K562 (cell line): Measurements from ENCODE around the gene GATB. TPM values are rescaled to one million over a fixed set of nuclear protein-coding genes. Genes with fewer than 3 reads are reported as not detected.

ENCODE experiments used
- ATAC-seq: fragments of 200-7000 bp; cut with Tn5 transposase; 3 replicates; pipeline ENCODE4 v1.9.1; 2020; ENCODE audit warnings: moderate library complexity
- BruUV-seq: library from RNA; stranded (reverse); fragments of 400-500 nt; replicated peaks from 2 replicates; lab custom pipeline; 2021; lab: Mats Ljungman, UMichigan
- CTCF ChIA-PET: fragments of 300-600 bp; formaldehyde crosslinking; extraction: SDS; loops from one replicate; lab custom pipeline; 2021; ENCODE audit warnings: low intra/inter-chr PET ratio; lab: Yijun Ruan, JAX
- POLR2A ChIA-PET: fragments of 300-600, 350-650 bp; sonication (Branson Sonifier 250); formaldehyde crosslinking; extraction: SDS; loops from one replicate; lab custom pipeline; 2021; ENCODE audit warnings: antibody characterized with exemption, inconsistent platforms; lab: Yijun Ruan, JAX
- DNase-seq, 4 experiments: peaks; one replicate each; pipeline versions ENCODE4 v3.0.0 to v3.0.0-alpha.2; 2011 to 2018; ENCODE audit warnings: low spot score in 3 of 4, mixed read lengths in 3 of 4; ENCODE audit errors: extremely low read depth in 1 of 4
- FAIRE-seq: peaks from 2 replicates; lab custom pipeline; 2011; peaks lifted over from hg19 to GRCh38; lab: Jason Lieb, UNC
- H2AFZ ChIP-seq: 2 replicates; pipeline ENCODE4 v1.6.0; 2011; ENCODE audit warnings: low read depth, low read length, control low read depth, inconsistent platforms
- H3K27ac ChIP-seq: fragments of 200-600 bp; 3 replicates; pipeline ENCODE4 v1.8.0; 2011; ENCODE audit warnings: low read depth, mild to moderate bottlenecking, control low read depth, inconsistent platforms, low read length, moderate library complexity, mixed read lengths; ENCODE audit errors: extremely low read depth
- H3K27me3 ChIP-seq, 2 experiments: fragments of 300-600 bp in 1 of 2; 2 replicates in 1 of 2; 3 replicates in 1 of 2; pipeline versions ENCODE4 v1.6.0 to v1.8.0; 2011; ENCODE audit warnings: inconsistent platforms in 2 of 2, low read length in 2 of 2, mild to moderate bottlenecking in 1 of 2, mixed read lengths in 1 of 2, moderate library complexity in 1 of 2; ENCODE audit not compliant: control insufficient read depth in 2 of 2, insufficient read depth in 2 of 2
- H3K36me3 ChIP-seq: fragments of 300-600 bp; 3 replicates; pipeline ENCODE4 v1.8.0; 2011; ENCODE audit warnings: mild to moderate bottlenecking, low read length, inconsistent platforms; ENCODE audit not compliant: control insufficient read depth, insufficient read depth
- H3K4me1 ChIP-seq, 2 experiments: fragments of 200-600 bp in 1 of 2; replicated peaks in 1 of 2; 2 replicates in 1 of 2; 3 replicates in 1 of 2; pipeline versions ENCODE4 v1.5.1 to v1.8.0; 2011; ENCODE audit warnings: inconsistent platforms in 2 of 2, low read length in 2 of 2, mild to moderate bottlenecking in 1 of 2, mixed read lengths in 1 of 2, moderate library complexity in 1 of 2; ENCODE audit not compliant: control insufficient read depth in 2 of 2, insufficient read depth in 2 of 2
- H3K4me2 ChIP-seq: 2 replicates; pipeline ENCODE4 v1.6.1; 2011; ENCODE audit warnings: low read length, control low read depth, inconsistent platforms, mixed read lengths; ENCODE audit not compliant: insufficient read depth
- H3K4me3 ChIP-seq: fragments of 200-600 bp; sonication (generic), shearing (Covaris generic); 2 replicates; pipeline ENCODE4 v1.5.1; 2016; ENCODE audit warnings: control low read depth, inconsistent platforms
- H3K79me2 ChIP-seq: fragments of 200-600 bp; 3 replicates; pipeline ENCODE4 v1.8.0; 2011; ENCODE audit warnings: low read length, inconsistent platforms; ENCODE audit not compliant: control insufficient read depth, insufficient read depth
- H3K9ac ChIP-seq, 2 experiments: 2 replicates each; pipeline versions ENCODE4 v1.6.0 to v1.6.1; 2011; ENCODE audit warnings: low read depth in 2 of 2, low read length in 2 of 2, control low read depth in 1 of 2, inconsistent platforms in 1 of 2, mild to moderate bottlenecking in 1 of 2, mixed read lengths in 1 of 2; ENCODE audit not compliant: insufficient read depth in 1 of 2
- H3K9me1 ChIP-seq: one replicate; pipeline ENCODE4 v1.6.0; 2011; ENCODE audit warnings: inconsistent platforms, mild to moderate bottlenecking, low read length, moderate library complexity; ENCODE audit not compliant: control insufficient read depth, insufficient read depth
- H3K9me3 ChIP-seq: replicated peaks from 2 replicates; pipeline ENCODE4 v1.5.1; 2011; ENCODE audit warnings: low read depth, low read length, inconsistent platforms; ENCODE audit not compliant: control insufficient read depth, insufficient read depth
- H4K20me1 ChIP-seq: replicated peaks from 2 replicates; pipeline ENCODE4 v1.6.1; 2011; ENCODE audit warnings: low read length, inconsistent platforms, mixed read lengths; ENCODE audit not compliant: control insufficient read depth, insufficient read depth
- CBFA2T2 ChIP-seq: fragments of 450-650 bp; conservative IDR thresholded peaks from 2 replicates; pipeline ENCODE4 v1.6.1; 2017; ENCODE audit warnings: mild to moderate bottlenecking
- SIN3A ChIP-seq, 2 experiments: fragments of 150-350 bp in 1 of 2; IDR thresholded peaks; 2 replicates each; pipeline ENCODE4 v1.6.1; 2011 to 2016; ENCODE audit warnings: borderline replicate concordance in 2 of 2, low read depth in 2 of 2, low read length in 2 of 2, mild to moderate bottlenecking in 2 of 2, moderate library complexity in 2 of 2; ENCODE audit not compliant: control insufficient read depth in 1 of 2
- ZBTB17 ChIP-seq: fragments of 450-650 bp; formaldehyde crosslinking; IDR thresholded peaks from 2 replicates; pipeline ENCODE4 v1.4.0; 2020; ENCODE audit warnings: mild to moderate bottlenecking
- ZNF551 ChIP-seq: fragments of 250-450 bp; sonication (Bioruptor Pico); IDR thresholded peaks from 2 replicates; pipeline ENCODE4 v1.5.0; 2021; ENCODE audit warnings: mild to moderate bottlenecking, moderate library complexity
- ZNF79 ChIP-seq: fragments of 250-450 bp; sonication (Bioruptor Pico); IDR thresholded peaks from 2 replicates; pipeline ENCODE4 v1.4.0; 2020; ENCODE audit warnings: low read depth, mild to moderate bottlenecking, moderate library complexity
- WGBS: fragments of 100-300 bp; shearing (Covaris generic); methylation state at CpG from one replicate; pipeline ENCODE4 v1.1.6; 2016; ENCODE audit warnings: low coverage, mixed read lengths; ENCODE audit not compliant: insufficient coverage; ENCODE audit errors: missing lambda C conversion rate; 5-methylcytosine and 5-hydroxymethylcytosine counted together
- in situ Hi-C: fragments of 300-500 bp; cut with MboI; formaldehyde crosslinking; loops from 4 replicates; pipeline ENCODE4 v1.15.0; 2018; ENCODE audit warnings: inconsistent platforms, mixed read lengths
- intact Hi-C: fragments of 100-400 bp; cut with micrococcal nuclease; formaldehyde crosslinking; loops from 2 replicates; pipeline ENCODE4 v1.14.2; 2022
- polyA plus RNA-seq, 8 experiments: library from polyadenylated mRNA; depleted of rRNA in 4 of 8; stranded (reverse) in 5 of 8; unstranded in 3 of 8; fragments of >200 nt; fragmentation: Nextera tagmentation in 2 of 8; fragmentation: Illumina TruSeq in 1 of 8; extraction: Ambion mirVana in 2 of 8; extraction: Trizol in 1 of 8; gene quantifications; 2 replicates each; pipeline versions ENCODE4 v1.2.1 to v1.2.3, GENCODE V29; 2011 to 2014; ENCODE audit warnings: inconsistent platforms in 1 of 8, missing spikeins in 1 of 8
- total RNA-seq, 7 experiments: library from RNA; depleted of rRNA in 6 of 7; stranded (reverse); fragments of >200 nt in 6 of 7; fragmentation: Illumina TruSeq in 2 of 7; extraction: Trizol in 2 of 7; gene quantifications; 2 replicates each; pipeline versions ENCODE4 v1.2.1 to v1.2.3, GENCODE V29; 2011 to 2021; ENCODE audit warnings: low replicate concordance in 1 of 7
- TF ChIP-seq, protein P1 (sequence below): fragments of 450-650 bp; formaldehyde crosslinking; IDR thresholded peaks from 2 replicates; pipeline ENCODE4 v1.4.0; 2022; ENCODE audit warnings: missing genetic modification characterization
- TF ChIP-seq, protein P2 (sequence below): sonication (generic); formaldehyde crosslinking; IDR thresholded peaks from 2 replicates; pipeline ENCODE4 v1.8.0; 2022; ENCODE audit warnings: mild to moderate bottlenecking, missing genetic modification reagents, borderline replicate concordance
- TF ChIP-seq, protein P3 (sequence below): fragments of 450-650 bp; formaldehyde crosslinking; IDR thresholded peaks from 2 replicates; pipeline ENCODE4 v1.4.0; 2022; ENCODE audit warnings: mild to moderate bottlenecking, moderate library complexity

The GATB gene
- total and polyA plus RNA-seq, 9 of the 15 experiments (the other 6 are each of a cell fraction or from before 2014, with no cell fraction given) = 15.3 to 31.8 (median 26.2) TPM

DNA sequence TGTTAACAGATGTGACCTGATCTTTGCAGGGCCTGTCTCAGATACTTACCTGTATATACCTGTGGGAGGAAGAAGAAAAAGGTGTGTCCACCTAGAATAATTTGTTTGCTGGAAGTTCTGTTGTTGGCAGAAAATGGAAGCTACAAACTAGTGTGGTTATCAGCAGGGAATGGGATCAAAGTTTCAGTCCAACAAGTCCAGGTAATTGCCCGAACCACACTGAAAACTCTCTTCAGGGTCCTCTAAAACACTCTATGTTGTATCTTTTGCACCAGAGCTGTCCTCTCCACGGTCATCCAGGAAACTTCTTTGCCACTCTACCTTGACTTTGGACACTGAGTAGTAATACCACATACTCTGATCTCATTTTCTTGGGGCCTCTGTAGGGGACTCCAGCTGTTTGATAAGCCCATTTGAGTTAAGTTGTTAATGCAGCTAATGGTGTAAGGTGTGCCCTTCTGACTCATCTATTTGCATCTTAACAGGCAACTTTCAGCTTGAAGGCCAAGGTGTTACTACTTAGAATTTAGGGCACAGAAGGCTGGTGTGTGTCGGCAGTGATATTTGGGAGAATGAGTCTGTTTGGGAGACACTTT is 38.7 kb upstream of the GATB start:
- Histone ChIP-seq H3K9ac (no peak overlapping the region), H3K27me3 (no peaks in the 10 kb centered on the region; a peak in 1 of 5 replicates), H2AFZ (no peak overlapping the region), H3K4me1 (no peaks in the 10 kb centered on the region), H3K9me1 (no peaks in the 10 kb centered on the region), H4K20me1 (no peaks in the 10 kb centered on the region), H3K4me2 (no peak overlapping the region), H3K79me2 (no peaks in the 10 kb centered on the region), H3K27ac (no peak overlapping the region), H3K4me3 (no peak overlapping the region), H3K36me3 (no peaks in the 10 kb centered on the region), H3K9me3 (no peaks in the 10 kb centered on the region)
- ATAC-seq (no peak), FAIRE-seq (no peak), DNase-seq (no peak)
- ChIA-PET CTCF (no interaction called here), POLR2A (interaction anchor here (0.7 to 1.1 kb wide), 3 partner anchors 8 to 71 kb away, joined by 3 to 5 read pairs (median 4); no protein-coding TSS in a partner anchor)
- no peak for TF ChIP-seq ZNF551 (CRISPR knock-in tag)
- TF ChIP-seq, protein P1, sequence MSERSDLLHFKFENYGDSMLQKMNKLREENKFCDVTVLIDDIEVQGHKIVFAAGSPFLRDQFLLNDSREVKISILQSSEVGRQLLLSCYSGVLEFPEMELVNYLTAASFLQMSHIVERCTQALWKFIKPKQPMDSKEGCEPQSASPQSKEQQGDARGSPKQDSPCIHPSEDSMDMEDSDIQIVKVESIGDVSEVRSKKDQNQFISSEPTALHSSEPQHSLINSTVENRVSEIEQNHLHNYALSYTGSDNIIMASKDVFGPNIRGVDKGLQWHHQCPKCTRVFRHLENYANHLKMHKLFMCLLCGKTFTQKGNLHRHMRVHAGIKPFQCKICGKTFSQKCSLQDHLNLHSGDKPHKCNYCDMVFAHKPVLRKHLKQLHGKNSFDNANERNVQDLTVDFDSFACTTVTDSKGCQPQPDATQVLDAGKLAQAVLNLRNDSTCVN = no peak
- TF ChIP-seq, protein P2, sequence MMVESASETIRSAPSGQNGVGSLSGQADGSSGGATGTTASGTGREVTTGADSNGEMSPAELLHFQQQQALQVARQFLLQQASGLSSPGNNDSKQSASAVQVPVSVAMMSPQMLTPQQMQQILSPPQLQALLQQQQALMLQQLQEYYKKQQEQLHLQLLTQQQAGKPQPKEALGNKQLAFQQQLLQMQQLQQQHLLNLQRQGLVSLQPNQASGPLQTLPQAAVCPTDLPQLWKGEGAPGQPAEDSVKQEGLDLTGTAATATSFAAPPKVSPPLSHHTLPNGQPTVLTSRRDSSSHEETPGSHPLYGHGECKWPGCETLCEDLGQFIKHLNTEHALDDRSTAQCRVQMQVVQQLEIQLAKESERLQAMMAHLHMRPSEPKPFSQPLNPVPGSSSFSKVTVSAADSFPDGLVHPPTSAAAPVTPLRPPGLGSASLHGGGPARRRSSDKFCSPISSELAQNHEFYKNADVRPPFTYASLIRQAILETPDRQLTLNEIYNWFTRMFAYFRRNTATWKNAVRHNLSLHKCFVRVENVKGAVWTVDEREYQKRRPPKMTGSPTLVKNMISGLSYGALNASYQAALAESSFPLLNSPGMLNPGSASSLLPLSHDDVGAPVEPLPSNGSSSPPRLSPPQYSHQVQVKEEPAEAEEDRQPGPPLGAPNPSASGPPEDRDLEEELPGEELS = no peak
- no peak for TF ChIP-seq CBFA2T2
- no peak for TF ChIP-seq ZBTB17 (CRISPR knock-in tag)
- TF ChIP-seq SIN3A (IDR thresholded peaks at IDR 0.05; ENCODE audit: borderline replicate concordance in 2 of 2, control insufficient read depth in 1 of 2, low read depth in 2 of 2, low read length in 2 of 2) = no peak
- TF ChIP-seq ZNF79 (CRISPR knock-in tag) = no peak
- TF ChIP-seq, protein P3, sequence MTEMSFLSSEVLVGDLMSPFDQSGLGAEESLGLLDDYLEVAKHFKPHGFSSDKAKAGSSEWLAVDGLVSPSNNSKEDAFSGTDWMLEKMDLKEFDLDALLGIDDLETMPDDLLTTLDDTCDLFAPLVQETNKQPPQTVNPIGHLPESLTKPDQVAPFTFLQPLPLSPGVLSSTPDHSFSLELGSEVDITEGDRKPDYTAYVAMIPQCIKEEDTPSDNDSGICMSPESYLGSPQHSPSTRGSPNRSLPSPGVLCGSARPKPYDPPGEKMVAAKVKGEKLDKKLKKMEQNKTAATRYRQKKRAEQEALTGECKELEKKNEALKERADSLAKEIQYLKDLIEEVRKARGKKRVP = no peak
- 3% methylated on average over 3 of the region's 3 CpGs for WGBS
- in situ Hi-C loops = no loop called here
- BruUV-seq = no TSS peak
- intact Hi-C loops = loop anchor here (10.0 kb wide), 1 partner anchor 155 kb away; no protein-coding TSS in a partner anchor
